CD4-positive, alpha-beta T cell treated with Interleukin-4 for 4 hours (primary cell): Measurements from ENCODE around the gene AKIRIN2.

Experiments used
- DNase-seq: peaks from one replicate; pipeline ENCODE4 v3.0.0-alpha.2; 2020

AKIRIN2 gene

DNA sequence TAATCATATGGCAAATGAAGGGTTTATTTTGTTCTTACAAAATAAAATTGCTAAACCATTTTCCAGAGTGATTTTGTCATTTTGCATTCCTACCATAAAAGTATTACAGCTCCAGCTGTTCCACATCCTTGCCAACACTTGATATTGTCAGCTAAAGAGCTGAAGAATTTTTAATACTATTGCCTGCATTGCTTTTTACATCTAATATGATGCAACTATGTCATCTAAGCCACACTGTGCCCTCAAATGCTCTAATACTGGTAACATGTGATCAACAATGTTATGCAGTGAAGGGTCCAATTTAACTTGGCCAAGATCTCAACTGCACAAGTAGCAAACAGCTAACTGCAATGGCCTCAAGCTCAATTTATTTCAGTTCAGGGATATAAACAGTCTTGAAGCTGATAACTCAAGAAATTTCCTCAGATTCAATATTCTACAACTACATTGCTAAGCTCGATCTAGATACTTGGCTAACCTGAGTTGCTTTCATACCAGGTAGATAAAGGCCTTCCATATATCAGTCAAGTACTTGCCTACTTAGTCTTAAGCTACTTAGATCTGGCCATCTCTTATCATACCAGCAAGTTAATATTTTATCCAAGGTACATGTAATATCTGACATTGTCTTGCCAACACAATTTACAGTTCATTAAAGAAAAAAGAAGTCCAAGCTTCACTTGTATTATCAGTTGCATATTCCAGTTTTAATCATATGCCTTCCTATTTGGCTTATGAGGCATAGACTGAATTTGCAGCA, 17.0 kb downstream of the AKIRIN2 start:
- DNase-seq = no peak

DNA sequence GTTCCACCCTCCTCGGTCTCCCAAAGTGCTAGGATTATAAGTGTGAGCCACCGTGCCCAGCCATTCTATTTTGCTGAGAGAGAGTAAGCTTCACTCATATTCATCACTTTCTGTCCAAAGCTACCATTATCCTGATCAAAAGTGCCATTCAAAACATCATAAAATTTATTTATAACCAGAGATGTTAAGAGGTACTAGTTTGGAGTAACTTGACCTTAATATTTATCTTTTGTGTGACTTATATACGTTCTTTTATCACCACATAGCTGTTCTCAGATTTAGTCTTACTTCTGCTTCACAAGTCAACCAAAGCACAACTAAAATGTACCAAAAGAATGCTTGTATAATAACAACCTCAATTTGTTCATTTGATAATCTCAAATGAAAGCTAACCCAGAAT, 18.1 kb downstream of the AKIRIN2 start:
- no peak for DNase-seq

DNA sequence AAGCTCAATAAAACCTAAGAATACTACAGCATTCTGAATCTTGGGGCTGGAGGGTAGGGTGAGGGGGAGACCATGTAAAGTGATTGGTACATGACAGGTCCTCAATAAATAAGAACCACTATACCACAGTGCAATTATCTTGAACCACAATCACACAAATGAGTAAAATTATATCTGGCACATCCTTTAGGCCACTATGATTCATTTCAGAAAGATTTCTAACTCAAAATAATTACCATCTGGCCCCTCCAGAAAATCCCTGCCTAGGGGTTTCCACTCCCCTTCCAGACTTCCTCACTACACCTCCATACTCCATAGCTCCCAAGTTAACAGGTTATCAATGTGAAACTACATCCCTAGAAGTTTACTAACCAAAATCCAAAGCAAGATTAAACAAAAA, 19.7 kb downstream of the AKIRIN2 start:
- DNase-seq = peak; percentile 28

DNA sequence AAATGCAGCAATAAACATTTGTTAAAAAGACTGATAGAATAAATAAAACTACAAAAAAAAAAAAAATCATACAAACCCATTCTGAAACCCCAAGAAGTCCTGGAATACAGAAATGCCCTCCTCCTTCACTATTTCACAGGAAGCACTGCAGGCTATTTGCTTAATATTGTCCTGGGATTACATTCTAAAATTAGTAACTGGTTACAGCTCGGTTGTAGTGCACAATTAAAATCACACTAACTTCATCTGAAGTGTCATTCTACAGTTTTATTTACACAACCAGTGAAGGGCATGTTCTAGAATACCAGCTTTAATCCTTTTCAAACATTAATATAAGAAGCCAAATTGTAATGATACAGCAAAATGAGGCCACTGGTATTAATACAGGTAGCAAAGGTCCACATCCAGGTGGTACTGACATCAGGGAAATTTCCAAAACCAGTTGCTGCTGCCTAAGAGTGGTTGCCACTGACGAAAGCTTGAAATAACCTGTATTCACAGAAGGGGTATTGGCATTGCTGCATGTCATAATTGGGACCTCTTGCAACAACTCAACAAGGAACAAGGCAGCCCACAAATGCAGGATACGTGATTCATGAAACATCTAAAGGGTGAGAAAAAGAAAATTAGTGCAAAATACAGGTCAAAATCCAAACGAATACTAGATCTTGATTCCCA, 26.9 kb downstream of the AKIRIN2 start:
- DNase-seq = no peak

DNA sequence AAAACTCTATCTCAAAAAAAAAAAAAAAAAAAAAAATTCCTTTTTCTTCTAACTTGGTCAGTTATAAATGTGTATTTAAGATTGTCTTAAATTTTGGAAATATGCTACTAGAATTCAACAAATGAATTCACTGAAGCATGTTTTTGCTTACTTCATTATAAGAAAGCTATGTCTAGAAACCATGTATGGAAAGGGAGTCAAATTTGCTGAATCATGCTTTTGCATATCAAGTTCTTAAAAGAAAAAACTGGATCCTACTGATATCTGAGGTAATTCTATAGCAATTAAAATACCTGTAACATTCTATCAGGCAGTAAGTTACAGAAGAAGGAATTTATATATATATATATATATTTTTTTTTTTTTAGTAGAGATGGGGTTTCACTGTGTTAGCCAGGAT, 27.7 kb downstream of the AKIRIN2 start:
- no peak for DNase-seq

DNA sequence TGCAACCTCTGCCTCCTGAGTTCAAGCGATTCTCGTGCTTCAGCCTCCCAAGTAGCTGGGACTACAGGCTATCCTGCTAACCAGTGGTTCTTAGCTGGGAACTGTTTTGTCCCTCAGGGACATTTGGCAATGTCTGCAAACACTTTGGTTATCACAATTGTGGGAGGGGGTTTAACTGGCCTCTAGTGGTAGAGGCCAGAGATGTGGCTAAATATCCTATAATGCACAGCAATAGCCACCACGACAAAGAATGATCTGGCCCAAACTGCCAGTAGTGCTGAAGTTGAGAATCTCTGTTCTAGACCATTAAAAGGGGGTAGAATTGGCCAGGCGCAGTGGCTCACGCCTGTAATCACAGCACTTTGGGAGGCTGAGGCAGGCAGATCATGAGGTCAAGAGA, 28.8 kb downstream of the AKIRIN2 start:
- no peak for DNase-seq

DNA sequence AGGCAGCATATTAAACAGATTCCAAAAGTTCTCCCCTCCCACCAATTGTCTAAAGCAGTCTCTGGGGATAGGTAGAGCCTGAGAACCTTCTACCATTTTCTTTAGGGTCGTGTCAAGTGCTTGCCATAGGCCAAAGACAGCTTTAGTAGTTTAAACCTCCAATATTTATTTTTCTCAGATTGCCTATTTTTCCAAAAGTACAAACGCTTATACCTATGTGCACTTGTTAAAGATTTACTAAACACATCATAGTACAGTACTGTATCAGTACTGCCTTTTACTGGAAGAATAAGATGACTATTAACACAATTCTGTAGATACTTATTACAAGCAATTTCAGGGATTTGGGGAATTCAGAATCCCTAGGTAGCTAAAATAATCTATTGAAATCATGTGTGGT, 29.4 kb downstream of the AKIRIN2 start:
- DNase-seq = no peak

DNA sequence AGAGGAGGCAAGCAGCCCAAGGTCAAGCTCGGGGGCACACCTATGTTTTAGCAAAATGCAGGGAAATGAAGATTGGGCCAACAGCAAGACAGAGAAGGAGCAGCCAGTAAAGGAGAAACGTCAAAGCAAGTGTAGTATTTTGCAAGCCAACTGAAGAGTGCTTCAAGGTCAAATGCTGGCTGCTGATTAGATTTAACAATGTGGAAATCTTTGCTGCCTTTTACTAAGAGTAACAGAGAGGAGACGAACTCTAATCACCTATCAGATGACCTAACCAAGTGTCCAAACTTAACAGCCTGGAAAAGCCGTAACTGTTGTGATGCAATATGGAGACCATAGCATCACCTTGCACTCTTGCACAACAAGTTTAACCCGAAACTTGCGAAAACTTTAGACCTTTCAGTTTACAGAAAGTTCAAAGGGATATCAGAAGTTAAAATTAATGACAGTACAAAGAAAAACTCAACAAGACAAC, 30.4 kb downstream of the AKIRIN2 start:
- no peak for DNase-seq

DNA sequence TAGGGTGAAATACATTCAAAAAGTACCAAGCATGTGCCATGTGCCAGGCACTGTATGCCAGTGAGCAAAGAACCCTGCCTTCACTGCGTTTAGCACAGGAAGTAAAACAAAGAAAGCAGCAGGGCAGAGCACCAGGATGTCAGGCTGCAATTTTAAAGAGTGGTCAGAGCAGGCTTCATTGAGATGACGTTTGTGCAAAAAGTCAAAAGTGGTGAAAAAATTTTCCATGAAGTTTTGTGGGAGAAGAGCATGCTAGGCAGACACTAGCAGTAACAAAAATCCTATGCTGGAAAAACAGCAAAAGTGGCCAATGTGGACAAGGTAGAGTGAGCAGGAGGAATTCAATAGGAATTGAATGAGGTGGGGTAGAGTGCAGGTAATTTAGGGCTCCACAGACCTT, 31.3 kb downstream of the AKIRIN2 start:
- no peak for DNase-seq

DNA sequence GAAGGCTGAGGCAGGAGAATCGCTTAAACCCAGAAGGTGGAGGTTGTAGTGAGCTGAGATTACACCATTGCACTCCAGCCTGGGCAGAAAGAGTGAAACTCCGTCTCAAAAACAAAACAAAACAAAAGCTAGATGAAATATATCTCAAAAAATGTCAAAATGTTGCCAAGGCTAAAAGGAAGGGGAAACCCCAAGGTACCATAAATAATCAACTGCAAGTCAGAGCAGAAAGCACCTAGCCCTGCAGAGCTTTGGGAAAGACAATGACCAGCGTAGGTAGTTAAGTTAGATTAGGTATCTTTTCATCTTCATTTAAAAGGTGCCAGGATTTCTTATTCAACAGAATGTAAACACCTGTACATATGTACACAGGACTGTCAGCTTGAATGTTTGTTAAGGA, 33.0 kb downstream of the AKIRIN2 start:
- DNase-seq = no peak

DNA sequence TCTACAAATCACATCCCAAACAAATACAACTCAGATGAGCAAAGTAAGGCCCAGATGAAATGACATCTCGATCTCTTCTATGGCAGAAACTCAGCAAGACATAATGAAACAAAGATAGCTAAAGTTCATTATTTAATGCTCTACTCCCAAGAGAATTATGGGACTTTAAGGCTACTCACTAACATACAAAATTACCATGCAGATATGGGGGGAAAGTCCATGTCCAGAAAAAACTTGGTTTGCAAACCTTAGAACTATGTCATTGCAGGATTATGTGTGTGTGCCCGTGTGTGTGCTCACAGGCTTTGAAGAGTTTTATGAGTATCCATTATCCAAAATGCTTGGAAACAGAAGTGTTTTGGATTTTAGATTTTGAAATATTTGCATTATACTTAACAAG, 34.0 kb downstream of the AKIRIN2 start:
- no peak for DNase-seq

DNA sequence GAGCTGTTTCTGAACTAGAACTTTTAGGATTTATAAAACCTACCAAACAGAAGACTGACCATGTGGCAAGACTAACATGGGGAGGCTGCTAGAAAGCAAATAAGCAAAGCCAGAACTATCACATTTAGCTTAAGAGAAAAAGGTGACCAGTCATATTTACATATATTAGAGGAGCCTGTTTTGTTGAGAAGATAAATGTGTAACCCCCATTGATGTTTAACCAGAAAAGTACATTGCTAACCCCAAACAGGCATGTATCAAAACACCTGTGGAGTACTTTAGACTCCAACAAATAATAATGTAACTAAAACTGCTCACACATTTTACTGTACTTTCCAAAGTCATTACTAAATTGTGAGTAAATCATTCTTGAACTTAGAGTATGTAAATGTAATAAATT, 35.0 kb downstream of the AKIRIN2 start:
- no peak for DNase-seq

DNA sequence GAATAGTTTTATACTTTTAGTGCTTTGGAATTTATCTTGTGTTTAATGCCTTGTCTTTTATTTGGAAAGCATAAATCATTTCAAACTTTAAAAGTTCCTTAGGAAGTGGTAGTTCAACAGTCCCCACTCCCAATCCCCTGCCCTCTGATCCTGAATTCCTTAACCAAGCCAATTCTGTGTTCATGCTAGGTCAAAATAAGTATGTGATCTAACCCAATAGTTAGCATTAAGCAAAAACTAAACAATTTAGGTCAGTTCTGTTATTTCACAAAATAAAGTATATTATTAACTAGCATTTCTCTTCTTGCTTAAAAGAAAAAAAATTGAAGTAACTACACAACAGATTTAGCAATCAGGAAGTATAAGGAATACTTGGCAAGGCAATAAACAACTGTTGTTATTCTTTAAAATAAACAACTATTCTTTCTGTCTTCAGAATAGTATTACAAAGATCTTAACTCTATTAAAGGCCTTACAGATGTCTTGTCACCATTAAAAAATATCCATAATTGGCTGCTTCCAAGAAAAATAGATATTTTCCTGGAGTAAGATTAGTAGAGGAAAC, 37.0 kb downstream of the AKIRIN2 start:
- no peak for DNase-seq

DNA sequence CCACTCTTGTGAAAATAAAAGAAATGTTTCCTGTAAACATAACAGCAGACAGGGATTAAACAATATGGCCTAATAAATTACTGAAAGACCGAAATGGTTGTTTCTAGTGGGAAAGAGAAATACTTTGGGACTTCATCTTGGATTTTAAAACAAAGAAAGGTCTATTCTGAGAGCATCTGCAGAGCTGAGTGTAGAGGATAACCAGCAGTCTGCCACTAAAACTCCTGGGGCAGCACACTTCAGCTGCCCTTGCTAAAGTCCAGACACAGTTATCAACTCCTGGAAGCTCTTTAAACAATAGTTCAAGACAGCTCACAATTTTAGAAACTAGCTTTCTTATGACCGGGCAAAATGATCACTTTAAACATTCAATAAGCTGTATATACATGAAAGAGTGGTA, 38.6 kb downstream of the AKIRIN2 start:
- DNase-seq = no peak

DNA sequence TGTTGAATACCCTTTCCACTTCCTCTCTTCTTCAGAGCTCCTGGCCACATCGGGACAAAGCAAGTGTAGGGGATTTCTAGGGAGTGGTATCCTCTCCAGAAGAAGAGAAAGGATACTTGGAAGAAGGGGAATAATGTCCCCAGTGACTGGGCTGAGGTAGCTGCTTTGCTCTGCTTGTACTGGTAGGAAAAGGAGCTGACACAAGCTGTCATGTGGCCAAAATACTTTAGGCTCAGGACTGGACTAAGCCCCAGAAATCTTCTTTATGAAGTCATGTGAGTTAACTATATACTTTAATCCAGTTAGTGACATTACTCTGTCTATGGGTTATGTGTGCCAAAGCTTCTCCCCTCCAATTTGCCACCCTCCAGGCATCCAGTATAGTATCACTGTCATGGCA, 40.5 kb downstream of the AKIRIN2 start:
- no peak for DNase-seq

DNA sequence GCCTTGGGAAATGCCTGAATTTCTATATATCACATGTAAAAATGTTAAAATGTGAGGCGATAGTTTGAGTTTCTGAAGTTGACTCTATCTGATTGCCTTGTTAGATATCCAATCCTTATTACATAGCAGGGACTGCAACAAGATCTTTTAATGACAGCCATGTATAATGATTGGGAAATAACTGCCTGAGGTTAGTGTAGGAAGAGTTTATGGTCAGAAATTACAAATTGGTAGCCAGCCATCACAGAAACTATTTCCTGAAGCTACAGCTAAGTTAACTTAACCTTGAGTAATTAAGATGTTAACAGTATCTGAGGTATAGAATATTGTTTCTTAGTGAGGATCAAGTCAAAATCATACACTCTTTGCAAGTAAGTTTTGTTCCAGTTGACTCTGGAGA, 41.0 kb downstream of the AKIRIN2 start:
- DNase-seq = no peak

DNA sequence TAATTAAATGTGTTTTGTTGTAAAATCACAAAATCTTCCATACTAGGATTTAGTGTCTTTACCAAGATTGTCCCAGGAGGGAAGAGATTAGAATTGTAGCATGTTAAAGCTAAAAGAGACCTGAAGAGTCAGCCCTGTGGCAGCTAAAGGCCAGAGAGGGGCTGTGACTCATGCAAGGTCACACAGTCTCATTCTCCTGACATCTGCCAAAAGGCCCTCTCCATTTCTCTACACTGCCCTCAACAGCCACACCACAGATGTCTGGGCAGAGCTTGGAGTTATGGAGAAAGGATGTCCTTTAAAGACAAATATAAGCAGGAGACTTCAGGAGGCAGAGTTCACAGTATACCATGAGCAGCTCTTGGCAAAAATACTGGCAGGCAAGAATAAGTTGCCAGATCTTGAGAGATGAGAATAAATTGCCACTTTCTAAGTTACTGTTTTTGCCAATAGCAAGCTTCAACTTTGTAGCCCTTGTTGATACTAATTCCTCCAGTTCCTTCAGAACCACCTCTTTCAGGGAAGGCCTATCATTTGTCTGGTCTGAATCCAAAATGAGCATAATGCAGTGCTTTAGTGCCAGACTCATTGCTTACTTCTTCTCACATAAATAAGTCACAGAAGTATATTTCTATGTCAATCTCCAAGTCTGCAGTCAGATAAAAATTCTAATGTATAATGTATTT, 41.7 kb downstream of the AKIRIN2 start:
- no peak for DNase-seq

DNA sequence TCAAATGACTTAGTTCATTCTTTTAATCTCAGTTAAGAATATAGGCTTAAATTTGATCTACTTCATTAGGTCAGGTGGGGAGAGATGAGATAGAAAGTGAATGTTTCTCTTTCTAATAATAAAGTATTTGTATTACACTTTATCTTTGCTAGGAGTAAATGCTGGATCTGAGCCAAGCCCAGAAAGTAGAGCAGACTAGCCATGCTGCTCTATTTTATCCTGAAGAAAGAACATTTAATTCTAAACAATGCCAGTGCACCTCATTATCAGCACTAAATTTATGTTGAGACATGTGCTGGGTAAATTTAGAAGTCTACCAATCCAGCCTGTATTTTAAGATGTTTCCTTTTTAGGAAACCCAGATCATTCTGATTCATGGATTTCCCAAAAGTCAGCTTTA, 43.5 kb downstream of the AKIRIN2 start:
- DNase-seq = no peak

DNA sequence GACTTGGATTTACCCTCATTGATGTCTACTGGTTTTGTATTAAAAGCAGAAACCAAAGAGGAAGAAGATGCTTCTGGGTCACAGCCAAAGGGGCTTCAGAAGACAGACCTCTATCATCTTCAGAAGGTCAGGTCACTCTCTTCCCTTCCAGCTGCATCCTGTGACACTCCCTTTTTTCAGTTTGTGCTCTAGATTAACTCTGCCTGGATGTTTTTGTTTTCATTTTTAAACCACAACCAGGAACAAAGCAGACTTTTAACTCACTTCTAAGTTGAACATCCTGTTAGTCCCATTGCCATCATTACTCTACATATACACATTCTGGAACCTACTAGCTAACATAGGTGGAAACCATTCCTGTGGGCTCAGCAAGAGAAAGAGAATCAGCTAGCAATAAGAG, 45.2 kb downstream of the AKIRIN2 start:
- DNase-seq = peak; percentile 7

DNA sequence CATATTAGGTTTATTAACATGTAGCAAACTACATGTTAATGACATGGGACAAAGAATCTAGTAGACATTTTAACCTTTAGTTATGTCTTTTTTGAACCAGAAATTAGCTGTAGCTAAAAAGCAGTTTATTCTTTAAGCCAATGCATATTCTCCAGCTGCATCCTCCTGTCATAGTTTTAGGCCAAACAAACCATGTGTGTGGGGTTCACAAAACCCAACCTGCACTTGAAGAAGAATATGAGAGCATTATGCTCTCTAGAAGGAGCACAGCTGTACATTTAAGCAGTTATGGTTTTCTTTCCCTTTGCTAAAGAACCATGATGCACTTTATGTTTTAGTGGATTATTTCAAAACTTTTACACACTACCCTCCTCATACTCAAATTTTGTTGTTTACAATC, 46.2 kb downstream of the AKIRIN2 start:
- no peak for DNase-seq

DNA sequence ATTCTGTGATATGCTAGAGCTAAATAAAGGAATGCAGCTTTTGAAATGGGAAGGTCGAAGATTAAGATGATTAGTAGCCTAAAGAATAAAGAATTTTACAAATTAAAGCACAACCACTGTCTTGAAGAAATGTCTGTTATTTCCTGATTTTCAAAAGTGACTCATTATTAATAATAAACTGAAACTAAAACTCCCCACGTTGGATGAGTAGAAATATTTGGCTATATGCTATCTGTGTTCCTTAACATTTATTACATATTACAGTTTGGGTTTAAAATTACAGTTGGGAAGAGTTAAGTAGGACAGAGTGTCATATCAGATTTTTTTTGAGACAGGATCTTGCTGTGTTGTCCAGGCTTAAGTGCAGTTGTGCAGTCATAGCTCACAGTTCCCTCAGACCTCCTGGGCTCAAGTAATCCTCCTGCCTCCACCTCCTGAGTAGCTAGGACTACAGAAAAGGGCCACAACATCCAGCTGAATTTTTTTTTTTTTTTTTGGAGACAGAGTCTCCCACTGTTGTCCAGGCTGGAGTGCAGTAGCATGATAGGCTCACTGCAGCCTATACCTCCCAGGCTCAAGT, 47.1 kb downstream of the AKIRIN2 start:
- DNase-seq = no peak

DNA sequence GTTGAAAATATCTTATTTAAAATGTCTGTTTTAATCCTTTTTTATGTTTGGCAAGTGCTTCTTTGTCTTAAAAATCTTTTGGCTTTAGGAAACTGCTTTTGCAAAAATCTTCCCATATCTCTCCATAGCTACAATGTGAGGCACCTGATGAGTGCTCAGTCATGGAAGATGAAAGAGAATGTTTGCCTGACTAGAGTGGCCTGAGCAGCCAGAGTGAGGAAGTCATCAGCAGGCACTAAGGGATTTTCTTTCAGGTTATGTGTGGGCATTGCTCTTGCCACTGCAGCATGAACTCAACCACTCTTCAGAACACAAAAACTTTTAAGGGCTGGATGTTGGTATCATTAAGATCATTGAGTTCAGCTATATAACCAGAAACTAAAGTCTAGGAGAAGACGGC, 47.9 kb downstream of the AKIRIN2 start:
- no peak for DNase-seq
